ENCODE results near the gene MTARC1.
A peak's percentile ranks its signal among the peaks of the same experiment; 100 is the strongest.

GRCh38 chr1:220804202-220804586, 17.5 kb downstream of the MTARC1 start:
- 0 out of 2 replicates have a peak, but pooled peaks have one; percentile 6 for TF ChIP-seq USF2 (IDR thresholded peaks at IDR 0.05; ENCODE audit: low read depth, low read length)
- TF ChIP-seq, protein P1, sequence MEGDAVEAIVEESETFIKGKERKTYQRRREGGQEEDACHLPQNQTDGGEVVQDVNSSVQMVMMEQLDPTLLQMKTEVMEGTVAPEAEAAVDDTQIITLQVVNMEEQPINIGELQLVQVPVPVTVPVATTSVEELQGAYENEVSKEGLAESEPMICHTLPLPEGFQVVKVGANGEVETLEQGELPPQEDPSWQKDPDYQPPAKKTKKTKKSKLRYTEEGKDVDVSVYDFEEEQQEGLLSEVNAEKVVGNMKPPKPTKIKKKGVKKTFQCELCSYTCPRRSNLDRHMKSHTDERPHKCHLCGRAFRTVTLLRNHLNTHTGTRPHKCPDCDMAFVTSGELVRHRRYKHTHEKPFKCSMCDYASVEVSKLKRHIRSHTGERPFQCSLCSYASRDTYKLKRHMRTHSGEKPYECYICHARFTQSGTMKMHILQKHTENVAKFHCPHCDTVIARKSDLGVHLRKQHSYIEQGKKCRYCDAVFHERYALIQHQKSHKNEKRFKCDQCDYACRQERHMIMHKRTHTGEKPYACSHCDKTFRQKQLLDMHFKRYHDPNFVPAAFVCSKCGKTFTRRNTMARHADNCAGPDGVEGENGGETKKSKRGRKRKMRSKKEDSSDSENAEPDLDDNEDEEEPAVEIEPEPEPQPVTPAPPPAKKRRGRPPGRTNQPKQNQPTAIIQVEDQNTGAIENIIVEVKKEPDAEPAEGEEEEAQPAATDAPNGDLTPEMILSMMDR (conservative IDR thresholded peaks at IDR 0.05; ENCODE audit: low read depth, low read length), result peak; percentile 26; the same call in 1 of the 2 replicates
- TF ChIP-seq FOS (IDR thresholded peaks at IDR 0.05; ENCODE audit: low read depth, low read length), result no peak
- no peak for TF ChIP-seq RFX5 (IDR thresholded peaks at IDR 0.05; ENCODE audit: low read depth, low read length)
- no peak for TF ChIP-seq CHD1 (IDR thresholded peaks at IDR 0.05; ENCODE audit: low read depth, low read length)
- no peak for TF ChIP-seq RAD21 (IDR thresholded peaks at IDR 0.05; ENCODE audit: low read length)
- no peak for TF ChIP-seq POLR2A (IDR thresholded peaks at IDR 0.05; ENCODE audit: low read depth, low read length)
- no peak for TF ChIP-seq MAFK (IDR thresholded peaks at IDR 0.05; ENCODE audit: low read depth, low read length)
- TF ChIP-seq, protein P2, sequence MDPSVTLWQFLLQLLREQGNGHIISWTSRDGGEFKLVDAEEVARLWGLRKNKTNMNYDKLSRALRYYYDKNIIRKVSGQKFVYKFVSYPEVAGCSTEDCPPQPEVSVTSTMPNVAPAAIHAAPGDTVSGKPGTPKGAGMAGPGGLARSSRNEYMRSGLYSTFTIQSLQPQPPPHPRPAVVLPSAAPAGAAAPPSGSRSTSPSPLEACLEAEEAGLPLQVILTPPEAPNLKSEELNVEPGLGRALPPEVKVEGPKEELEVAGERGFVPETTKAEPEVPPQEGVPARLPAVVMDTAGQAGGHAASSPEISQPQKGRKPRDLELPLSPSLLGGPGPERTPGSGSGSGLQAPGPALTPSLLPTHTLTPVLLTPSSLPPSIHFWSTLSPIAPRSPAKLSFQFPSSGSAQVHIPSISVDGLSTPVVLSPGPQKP (IDR thresholded peaks at IDR 0.05; ENCODE audit: borderline replicate concordance, low read depth, low read length), result no peak
- no peak for TF ChIP-seq MXI1 (IDR thresholded peaks at IDR 0.05; ENCODE audit: borderline replicate concordance, low read depth, low read length)
- no peak for TF ChIP-seq SMC3 (IDR thresholded peaks at IDR 0.05; ENCODE audit: low read depth, low read length)

Data from IMR-90 (cell line).